GM18517 (cell line): ENCODE measurements around the gene IFNAR2.

Source experiments
- ATAC-seq: cut with Tn5 transposase; IDR thresholded peaks from one replicate; pipeline ENCODE4 v1.9.1; 2021; ENCODE audit warnings: mild to moderate bottlenecking, moderate library complexity; ENCODE audit not compliant: unreplicated experiment

IFNAR2 gene

DNA sequence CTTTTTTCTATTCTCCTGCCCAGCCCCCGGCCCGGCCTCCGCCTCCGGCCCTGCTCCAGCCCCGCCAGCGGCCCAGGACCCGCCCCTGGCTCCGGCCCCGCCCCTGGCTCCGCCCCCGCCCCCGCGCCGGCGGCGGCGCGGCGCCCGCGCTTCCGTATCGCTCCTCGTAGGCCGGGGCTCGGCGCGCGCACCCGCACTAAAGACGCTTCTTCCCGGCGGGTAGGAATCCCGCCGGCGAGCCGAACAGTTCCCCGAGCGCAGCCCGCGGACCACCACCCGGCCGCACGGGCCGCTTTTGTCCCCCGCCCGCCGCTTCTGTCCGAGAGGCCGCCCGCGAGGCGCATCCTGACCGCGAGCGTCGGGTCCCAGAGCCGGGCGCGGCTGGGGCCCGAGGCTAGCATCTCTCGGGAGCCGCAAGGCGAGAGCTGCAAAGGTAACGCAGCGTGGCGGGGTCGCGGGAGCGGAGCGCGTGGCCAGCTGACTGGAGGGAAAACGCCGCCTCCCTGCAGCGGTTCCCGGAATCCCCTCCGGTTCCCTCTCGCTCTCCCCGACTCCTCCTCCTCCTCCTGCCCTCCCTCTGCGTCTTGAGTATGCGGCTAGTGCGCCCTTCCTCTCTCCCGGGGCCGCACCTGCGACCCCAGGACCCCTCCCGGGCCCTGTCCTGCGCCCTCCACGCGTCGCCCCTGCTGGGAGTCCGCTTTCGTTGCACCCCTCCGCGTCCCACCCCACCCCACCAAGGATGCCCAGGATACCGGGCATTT lies at the start of gene IFNAR2:
Gene IFNAR2, plus strand, starts transcription at position 155 of the 761 bp plus-strand sequence. CDS start 11,985 bp downstream, outside the sequence.
- ATAC-seq, result peak; percentile 39

DNA sequence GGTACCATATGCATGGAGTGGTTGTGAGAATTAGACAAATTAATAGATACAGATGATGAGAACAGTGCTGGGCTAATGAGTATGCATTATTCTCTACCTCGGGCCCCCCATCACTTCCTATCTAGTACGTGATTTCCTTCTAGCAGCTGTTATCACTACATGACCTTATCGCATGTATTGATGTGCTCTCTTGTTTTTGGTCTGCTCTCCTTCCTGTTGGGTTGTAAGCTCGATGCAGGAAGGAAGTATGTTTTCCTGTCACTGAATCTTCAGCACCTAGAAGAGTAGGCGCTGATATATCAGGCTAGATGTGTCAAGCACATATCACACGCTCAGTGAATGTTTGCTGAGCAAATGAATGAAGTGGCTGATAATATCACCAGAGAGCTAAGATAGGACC lies 43.9 kb upstream of the IFNAR2 start:
- no peak for ATAC-seq

DNA sequence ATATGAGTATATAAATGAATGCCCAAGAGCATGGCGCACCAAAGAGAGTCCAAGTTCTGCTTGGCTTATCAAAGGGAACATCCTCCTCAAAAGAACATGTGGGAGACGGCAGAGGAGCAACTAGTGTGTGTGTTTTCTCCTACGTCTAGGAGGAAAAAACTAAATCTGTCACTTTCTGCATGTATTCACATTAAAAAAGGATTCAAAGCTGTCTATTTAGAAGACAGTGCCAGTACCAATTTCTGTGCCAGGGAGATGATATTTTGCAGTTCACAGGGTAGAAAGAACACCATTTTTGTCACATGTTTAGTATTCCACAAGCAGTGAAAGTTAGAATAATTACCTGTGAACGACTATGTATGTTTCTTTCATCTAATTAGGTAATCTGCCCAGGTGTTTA lies 42.5 kb upstream of the IFNAR2 start:
- no peak for ATAC-seq

DNA sequence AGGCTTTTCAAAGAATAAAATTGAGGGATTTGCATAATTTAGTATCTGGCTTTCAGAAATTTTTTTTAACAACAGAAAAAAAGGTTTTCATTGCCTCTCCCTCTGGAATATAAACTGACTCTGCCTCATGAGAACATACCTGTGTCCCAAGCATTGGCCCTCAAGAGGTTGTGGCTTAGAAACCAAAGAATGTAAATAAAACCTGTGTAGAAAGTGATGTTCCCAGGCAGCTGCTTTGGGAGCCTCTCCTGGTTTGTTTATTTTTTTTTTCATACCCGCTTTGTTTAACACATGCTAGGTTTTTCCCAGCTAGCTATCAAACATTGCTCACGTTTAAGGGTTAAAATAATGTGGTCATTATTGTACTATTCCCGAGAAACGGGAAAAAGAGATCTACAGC lies 40.5 kb upstream of the IFNAR2 start:
- no peak for ATAC-seq

DNA sequence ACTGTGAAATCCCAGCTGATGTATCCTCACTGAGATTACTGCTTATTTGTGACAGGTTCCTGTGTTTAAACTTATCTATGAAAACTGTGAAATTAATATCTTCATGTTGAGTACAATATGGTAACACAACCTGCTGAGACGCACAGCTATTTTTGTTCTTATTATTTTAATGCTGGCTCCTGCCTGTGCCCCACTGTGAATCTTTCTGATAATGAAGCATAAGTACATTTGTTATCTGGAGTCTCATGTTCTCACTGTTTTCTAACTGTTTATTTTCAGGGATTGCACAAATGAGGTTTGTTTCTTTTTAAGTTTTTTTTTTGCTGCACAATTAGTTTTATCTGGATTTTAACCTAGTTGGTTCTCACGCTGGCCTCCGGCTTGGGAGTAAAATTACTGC lies 39.9 kb upstream of the IFNAR2 start:
- no peak for ATAC-seq

DNA sequence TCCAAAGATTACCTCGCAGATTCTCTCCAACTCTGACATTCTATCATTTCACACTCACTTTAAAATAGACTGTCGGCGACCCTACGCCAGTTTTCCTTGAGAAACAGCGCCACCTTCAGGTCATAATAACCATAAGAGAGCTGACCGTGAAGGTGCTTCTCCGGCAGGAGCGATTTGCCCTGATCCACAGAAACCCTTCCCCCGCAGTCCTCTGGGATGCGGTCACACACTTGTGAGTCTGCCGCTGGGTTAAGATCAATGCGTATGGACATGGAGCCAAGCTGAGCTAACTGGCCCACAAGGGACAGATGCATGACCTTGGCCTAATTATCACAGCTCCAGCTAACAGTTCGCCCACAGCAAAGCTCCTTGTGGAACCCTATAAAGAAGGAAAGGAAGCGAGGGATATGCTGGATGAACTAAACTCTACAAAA lies 32.8 kb upstream of the IFNAR2 start:
- no peak for ATAC-seq

DNA sequence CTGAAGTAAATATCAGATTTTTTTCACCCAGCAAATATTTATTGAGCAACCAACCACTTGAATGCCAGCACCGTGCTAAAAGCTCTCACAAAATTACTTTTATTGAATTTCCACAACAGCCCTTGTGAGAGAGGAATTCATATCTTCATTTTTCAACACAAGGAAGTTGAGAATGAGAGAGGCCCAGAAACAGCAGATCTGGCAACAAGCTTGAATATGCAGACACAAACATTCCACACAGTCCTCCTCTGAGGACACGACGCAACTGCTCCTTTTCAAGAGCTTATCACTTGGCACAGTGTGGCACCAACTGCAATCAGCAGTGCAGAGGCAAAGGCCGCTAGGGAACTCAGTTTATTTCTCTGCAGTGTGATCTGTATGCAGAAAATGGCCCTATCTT lies 32.2 kb upstream of the IFNAR2 start:
- ATAC-seq, result no peak

DNA sequence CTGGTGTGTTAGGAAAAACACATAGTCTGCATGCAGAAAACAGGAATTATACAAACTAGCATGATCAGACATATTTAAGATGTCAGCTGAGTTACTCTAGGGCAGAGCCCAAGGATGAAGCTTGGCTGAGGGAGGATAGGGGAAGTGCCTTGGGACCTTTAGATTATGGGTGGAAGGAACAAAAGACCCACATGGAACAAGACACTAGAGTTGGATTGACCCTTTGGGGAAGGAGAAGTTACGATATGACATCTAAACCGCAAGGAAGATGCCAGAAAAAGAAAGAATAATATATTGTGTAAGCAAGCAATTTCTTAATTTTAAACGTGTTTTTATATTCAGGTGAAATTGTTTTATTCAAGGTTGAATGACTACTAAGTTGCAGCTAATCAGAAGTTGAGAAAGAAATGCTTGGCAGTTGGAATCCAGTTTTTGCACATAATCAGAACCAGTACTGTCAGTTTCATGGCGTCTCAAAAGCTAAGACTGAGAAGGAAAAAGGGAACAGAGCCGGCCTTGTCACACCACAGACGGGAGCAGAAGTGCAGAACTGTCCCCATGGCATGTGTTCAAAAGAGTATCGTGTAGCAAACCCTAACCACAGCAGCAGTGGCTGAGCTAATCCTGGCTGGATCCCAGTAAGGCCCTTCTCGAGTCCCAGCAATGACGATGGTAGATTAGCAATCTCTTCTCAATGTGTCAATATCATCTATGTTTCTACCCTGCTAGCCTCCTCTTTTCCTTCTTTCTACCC lies 31.2 kb upstream of the IFNAR2 start:
- ATAC-seq, result no peak

DNA sequence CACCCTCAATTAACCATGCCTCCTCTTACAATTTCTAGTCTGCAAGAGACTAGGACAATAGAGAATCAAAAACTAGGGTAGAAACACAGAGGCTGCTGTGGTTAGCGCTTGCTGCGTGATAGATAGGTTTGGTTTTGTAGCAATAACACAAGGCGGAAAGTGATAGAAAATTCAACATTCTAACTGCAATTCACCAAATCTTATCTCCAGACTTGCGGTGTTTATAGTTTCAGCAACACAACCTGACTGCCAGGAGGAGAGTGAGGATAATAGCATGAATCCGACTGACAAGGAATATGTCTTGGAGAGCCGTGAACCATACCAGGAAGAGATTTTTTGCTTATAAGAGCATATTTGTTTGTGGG lies 30.7 kb upstream of the IFNAR2 start:
- ATAC-seq, result no peak

DNA sequence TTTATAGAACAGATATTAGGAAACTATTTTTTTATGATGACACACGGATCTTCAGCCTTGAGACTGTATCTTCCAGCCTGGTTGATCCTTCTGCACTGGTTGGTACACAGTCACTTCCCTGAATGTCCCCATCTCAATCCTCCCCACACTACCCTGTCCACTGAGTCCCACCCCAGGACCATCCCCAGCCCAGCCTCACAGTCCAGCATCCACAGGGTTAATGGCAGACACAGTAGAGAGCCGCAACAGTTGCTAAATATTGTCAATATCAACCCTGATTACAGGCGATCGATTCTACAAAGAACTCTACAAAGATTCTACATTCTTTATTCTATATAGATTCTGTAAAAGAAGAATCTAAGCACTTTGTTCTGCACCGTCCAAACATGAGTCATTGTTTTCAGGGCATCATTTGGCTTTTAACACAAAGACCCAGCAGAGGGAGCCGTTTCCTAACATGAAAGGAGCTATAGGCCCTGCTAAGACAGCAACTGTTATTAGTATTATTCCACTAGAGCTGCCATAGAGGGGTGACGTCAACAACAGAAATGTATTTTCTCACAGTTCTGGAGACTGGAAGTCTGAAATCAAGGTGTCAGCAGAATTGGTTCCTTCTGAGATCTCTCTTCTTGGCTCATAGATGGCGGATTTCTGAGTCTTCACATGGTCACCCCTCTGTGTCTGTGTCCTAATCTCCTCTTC lies 30.1 kb upstream of the IFNAR2 start:
- peak; percentile 80 for ATAC-seq

DNA sequence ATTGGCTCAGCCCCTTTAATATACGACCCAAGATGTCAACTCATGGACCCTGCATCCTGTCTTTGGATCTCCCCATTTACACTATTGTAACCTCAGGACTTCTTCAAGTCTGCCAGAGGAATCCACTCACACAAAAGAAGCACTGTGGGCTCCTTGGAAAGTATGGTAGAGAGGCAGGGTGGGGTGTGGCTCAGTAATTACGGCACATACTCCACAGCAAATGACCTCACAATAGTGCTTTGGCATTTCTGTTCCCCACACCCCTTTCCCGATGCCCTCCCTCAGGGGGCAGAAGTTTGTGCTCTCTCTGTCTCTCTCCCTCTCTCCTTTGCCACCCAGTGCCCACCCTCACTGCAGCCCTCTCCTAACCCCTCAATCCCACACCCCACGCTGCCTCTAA lies 27.8 kb upstream of the IFNAR2 start:
- ATAC-seq, result no peak

DNA sequence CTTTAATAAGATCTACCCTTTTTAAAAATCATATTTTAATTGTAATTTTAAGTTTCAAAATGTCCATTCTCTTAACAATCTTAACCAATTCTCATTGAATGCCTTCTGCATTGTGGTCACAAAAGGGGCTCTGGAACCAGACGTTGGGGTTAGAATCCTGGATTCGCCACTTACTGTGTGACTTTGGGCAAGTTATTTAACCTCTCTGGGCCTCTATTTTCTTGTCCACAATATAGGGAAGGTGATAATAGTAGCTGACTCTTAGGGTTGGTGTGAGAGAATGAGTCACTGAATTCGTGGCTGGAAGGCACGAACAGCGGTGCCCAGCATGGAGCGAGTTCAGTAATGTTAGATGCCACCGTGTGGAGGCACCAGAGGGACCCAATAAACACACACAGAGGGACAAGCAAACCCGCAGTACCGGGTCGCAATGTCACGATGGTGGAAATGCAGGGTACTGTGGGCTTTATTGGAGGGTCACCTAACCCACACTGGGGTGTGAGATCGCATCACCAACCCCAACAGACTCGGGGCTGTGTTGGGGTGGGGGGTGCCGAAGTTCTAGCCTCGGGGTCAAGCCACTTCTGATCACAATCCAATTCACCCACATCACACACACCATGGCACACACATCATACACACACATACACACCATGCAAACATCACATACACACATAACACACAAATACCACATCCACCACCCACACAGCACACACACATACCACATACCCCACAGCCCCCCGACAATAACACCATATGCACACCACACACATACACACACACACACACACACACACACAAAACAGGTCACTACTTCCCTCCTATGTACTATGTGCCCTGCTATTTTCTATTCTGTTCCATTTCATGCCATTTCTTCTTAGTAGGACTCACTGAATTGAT lies 27.0 kb upstream of the IFNAR2 start:
- ATAC-seq, result no peak

DNA sequence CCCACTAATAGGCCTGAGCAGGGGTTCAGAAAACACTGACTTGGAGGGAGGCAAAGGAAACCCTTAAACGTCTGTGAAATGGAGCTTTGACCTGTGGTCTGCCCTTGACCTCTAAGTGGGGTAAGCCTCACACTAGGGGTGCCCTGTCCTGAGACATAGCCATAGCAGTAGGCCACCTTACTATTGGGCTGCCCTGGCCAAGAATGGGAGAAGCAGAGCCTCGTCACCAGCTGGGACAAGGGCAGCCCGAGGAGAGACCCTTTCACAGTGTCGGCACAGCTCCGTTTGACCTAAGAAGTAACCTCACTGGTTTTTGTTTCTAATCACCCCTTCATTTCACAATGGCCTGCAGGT lies 26.4 kb upstream of the IFNAR2 start:
- no peak for ATAC-seq

DNA sequence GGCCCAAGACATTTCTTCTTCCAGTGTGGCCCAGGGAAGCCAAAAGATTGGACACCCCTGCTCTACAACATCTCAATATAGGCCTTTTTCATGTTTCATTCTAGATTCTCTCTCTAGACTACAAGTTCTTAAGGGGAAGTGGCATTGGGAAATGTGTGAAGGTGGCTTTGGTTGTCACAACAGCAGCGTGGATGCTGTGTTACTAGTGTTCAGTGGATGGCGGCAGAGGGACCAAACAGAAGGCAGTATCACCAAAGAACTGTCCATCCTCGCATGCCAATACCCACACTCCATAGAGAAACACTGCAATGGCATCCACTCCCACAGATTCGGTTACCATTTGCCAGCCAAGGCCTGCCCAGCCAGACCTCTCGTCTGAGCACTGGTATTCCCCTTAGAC lies 24.3 kb upstream of the IFNAR2 start:
- no peak for ATAC-seq

DNA sequence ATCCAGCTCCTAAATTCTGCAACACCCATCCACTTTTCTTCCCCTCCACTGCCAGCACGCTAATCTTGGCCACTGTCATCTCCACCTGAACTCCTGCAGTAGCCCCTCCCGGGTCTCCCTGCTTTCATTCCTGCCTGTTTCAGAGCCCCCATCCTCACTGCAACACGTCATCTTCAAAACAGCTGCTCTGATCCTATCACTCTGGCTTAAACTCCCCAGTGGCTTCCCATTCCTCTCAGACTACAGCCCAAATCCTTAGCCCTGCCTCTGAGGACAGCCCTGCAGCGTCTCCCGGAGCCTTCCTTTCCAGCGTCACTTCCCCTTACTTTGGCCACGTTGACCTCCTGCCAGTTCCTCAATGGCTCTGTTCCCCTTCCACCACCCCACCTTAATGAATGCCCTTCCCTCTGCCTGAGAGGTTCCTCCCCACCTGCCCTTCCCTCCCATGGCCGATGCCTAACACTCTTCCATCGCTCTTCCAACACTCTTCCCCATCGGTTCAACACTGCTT lies 22.9 kb upstream of the IFNAR2 start:
- no peak for ATAC-seq

DNA sequence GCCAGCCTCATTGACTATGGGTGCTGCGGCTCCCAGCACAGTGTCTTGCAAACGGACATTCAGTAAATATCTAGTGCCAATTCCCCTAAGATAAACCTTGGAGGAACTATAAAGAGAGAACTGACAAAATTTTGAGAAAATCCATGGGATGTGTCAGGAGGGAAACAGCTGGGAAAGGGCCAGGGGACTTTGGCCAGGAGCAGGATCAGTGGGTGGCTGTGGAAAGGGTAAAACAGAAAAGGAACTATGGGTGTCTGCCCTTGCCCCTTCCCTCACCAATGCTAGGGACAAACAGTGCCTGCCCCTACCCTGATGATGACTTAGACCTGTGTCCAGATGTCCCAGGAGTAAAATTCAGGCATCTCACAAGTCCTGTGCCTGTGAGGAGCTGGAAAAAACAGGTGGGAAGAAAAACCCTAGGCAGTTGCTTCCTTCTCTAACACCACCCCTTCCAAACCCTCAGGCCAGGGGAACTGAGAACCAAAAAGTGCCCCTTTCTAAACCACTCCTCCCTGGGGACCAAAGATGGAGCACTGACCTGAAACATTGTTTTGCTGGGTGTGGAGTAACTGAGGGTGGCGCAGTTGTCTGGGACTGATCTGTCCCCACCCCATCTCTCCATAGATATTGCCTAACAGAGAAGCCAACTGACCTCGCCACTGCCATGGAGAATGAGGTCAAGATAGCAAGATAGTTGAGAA lies 22.1 kb upstream of the IFNAR2 start:
- no peak for ATAC-seq

DNA sequence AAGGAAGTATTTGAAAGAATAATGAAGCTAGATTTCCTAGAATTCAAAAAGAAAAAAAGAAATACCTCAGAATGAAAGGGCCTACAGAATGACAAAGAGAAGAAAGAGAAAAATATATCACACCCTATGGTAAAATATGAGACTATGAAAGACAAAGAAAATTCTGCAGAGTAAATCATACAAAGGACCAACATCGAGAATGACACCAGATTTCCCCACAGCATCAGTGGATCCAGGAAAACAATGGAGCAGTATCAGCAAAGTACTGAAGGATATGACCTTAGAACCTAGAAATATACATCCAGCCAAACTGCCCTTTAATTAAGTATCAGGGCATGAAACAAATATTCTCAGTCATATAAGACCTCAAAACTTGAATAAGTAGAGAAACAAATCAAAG lies 21.2 kb upstream of the IFNAR2 start:
- no peak for ATAC-seq

DNA sequence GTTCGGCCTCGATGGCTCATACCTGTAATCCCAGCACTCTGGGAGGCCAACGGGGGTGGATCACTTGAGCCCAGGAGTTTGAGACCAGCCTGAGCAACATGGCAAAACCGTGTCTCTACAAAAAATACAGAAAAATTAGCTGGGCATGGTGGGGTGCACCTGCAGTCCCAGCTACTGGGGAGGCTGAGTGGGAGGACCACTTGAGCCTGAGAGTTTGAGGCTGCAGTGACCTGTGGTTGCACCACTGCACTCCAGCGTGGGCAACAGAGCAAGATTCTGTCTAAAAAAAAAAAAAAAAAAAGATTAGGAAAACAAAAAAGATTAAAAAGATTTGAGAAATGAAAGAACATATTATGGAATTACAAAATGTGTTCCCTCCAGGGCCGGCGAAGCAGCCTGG lies 18.4 kb upstream of the IFNAR2 start:
- no peak for ATAC-seq

DNA sequence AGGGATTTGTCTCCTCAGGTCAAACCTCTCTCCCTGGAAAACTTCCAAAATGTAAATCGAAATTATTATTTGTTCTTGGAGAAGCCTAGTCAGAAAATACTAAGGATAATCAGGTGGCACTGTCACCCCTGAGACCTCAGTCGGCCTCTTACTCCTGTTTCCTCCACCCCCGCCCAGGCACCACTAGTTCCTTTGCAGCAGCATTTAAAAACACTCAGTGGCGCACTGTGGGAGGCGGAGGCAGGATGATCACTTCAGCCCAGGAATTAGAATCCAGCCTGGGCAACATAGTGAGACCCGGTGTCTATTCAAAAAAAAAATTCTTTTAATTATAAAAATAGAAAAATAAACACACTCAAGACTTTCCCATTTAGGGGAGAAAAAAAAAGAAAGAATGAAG lies 18.0 kb upstream of the IFNAR2 start:
- no peak for ATAC-seq

DNA sequence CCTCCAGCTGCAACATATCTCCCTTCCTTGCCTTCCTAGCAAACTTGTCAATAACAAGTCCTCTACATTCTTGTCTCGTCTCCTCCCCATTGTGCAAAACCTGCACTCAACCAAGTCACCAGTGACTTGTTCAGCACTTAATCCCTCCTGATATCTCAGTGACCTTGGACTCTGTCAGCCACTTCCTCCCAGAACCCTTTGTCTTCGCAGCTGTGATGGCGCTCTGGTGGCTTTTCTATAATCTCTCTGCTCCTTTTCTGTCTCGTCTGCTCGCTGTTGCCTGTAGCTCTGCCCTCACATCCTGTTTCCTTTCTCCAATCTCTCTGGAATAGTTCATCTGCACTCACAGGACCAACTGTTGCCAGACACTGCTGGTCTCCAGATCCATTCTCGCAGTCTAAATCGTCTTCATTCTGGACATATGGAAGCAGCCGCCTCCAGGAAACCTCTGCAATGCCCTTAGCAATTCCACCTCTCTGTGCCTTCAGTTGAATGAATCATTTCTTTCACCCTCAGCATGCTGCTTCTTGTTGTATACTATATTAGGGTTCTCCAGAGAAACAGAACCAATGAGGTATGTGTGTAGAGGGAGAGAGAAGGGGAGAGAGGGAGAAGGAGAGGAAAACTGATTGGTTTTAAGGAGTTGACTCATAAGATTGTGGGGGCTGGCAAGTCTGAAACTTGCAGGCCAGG lies 17.4 kb upstream of the IFNAR2 start:
- ATAC-seq, result no peak
